HL-60 (cell line): ENCODE measurements around the gene SH3GL2.

Experiments used
- DNase-seq, 2 experiments: peaks; one replicate each; pipeline ENCODE4 v3.0.0-alpha.2; 2010 to 2020; ENCODE audit warnings: low read depth in 1 of 2, low spot score in 1 of 2
- H3K27ac ChIP-seq: fragments of 250-450 bp; sonication (Bioruptor Pico); replicated peaks from 2 replicates; pipeline ENCODE4 v1.5.1; 2020; ENCODE audit warnings: mild to moderate bottlenecking, moderate library complexity
- H3K27me3 ChIP-seq: fragments of 250-450 bp; sonication (Bioruptor Pico); 2 replicates; pipeline ENCODE4 v1.5.1; 2021; ENCODE audit warnings: mild to moderate bottlenecking, moderate library complexity; ENCODE audit not compliant: insufficient read depth, poor library complexity, severe bottlenecking
- H3K4me3 ChIP-seq: replicated peaks from 2 replicates; pipeline ENCODE4 v1.5.1; 2011; ENCODE audit warnings: mild to moderate bottlenecking, control low read depth, low read length; ENCODE audit not compliant: insufficient read depth
- GABPA ChIP-seq: IDR thresholded peaks from 2 replicates; pipeline ENCODE4 v1.6.1; 2012; ENCODE audit warnings: low read depth
- POLR2AphosphoS5 ChIP-seq: IDR thresholded peaks from 2 replicates; pipeline ENCODE4 v1.6.1; 2012; ENCODE audit warnings: low read depth
- REST ChIP-seq: IDR thresholded peaks from 2 replicates; pipeline ENCODE4 v1.6.1; 2012; ENCODE audit warnings: low read depth; ENCODE audit not compliant: insufficient replicate concordance
- SPI1 ChIP-seq: IDR thresholded peaks from 2 replicates; pipeline ENCODE4 v1.6.1; 2012; ENCODE audit warnings: low read depth, mild to moderate bottlenecking, borderline replicate concordance
- TF ChIP-seq, protein P1 (sequence below): IDR thresholded peaks from one replicate; pipeline ENCODE4 v1.5.1; 2011; ENCODE audit warnings: low read length, control low read depth, inconsistent platforms; ENCODE audit not compliant: insufficient read depth

The SH3GL2 gene

DNA sequence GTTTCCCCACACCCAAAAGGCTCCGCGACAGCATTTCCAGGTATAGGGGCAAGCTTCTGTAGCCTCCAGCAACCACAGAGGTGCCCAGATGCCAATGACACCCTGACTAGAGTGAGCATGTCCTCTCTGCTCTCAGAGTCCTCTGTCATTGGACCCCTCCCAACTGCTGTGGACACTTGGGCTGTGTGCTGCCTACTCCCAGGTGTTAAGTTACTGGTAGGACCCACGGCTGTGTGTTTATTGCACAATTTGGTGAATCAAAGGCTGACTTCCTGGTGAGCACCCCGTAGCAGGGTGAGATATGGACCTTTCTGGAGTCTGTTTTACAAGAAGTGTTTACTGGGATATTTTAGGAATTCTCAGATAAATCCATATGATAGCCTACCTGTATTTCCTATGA lies 36.0 kb downstream of the SH3GL2 start:
- no peak overlapping the region for H3K4me3 ChIP-seq
- H3K27me3 ChIP-seq: no peaks in the 10 kb centered on the region
- H3K27ac ChIP-seq: no peak overlapping the region
- DNase-seq: no peak
- no peak for TF ChIP-seq REST

DNA sequence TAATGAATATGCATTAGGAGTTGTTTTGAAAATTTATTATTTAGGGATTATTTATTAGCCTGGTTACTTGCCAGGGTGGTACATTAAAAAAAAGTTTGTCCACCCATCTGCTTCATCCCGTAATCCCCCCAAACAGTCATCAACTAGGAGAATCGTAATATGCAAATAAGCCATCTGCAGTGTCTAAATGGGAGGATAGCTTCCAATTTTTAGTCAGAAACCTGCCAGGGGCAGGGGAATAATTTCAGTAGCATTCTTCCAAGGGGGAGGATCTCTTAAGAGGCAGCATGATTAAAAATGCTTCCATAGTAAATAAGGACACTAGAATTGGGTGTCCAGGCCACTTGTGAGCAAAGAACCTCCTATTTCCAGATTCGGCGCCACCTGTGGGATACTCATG lies 43.3 kb downstream of the SH3GL2 start:
- Histone ChIP-seq H3K4me3 (no peak overlapping the region), H3K27ac (no peak overlapping the region), H3K27me3 (no peaks in the 10 kb centered on the region)
- no peak for DNase-seq
- TF ChIP-seq, protein P1, sequence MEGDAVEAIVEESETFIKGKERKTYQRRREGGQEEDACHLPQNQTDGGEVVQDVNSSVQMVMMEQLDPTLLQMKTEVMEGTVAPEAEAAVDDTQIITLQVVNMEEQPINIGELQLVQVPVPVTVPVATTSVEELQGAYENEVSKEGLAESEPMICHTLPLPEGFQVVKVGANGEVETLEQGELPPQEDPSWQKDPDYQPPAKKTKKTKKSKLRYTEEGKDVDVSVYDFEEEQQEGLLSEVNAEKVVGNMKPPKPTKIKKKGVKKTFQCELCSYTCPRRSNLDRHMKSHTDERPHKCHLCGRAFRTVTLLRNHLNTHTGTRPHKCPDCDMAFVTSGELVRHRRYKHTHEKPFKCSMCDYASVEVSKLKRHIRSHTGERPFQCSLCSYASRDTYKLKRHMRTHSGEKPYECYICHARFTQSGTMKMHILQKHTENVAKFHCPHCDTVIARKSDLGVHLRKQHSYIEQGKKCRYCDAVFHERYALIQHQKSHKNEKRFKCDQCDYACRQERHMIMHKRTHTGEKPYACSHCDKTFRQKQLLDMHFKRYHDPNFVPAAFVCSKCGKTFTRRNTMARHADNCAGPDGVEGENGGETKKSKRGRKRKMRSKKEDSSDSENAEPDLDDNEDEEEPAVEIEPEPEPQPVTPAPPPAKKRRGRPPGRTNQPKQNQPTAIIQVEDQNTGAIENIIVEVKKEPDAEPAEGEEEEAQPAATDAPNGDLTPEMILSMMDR: no peak
- TF ChIP-seq REST (no peak), POLR2AphosphoS5 (no peak), SPI1 (no peak), GABPA (no peak)

- Histone ChIP-seq H3K27ac (no peak overlapping the region), H3K4me3 (no peak overlapping the region), H3K27me3 (no peaks in the 10 kb centered on the region)
- TF ChIP-seq GABPA: no peak
- TF ChIP-seq SPI1: peak; percentile 33; the same call in 1 of the 2 replicates
- TF ChIP-seq, protein P1: no peak
- DNase-seq: no peak
Measured at GRCh38 chr9:17622749-17623148, 43.9 kb downstream of the SH3GL2 start.

DNA sequence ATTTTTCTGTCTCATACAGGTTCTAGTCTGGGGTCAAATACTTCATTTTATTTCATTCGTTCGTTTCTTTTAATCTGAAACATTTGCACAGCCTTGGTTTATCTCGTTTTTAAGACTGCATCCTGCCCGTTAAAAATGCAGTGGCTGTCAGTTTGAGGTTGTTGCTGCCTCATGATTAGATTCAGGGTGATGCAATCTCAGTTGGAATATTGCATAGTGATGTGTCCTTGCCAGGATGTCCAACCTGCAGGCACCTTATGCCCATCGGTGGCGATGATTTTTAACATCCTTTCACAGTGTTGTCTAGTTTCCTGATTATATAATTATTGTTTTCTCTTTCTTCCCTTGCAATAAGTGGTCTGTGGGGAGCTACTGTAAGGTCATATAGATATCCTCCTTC lies 45.1 kb downstream of the SH3GL2 start:
- Histone ChIP-seq H3K4me3 (no peak overlapping the region), H3K27ac (no peak overlapping the region), H3K27me3 (no peaks in the 10 kb centered on the region)
- no peak for DNase-seq
- no peak for TF ChIP-seq SPI1
- TF ChIP-seq REST: no peak
- TF ChIP-seq POLR2AphosphoS5: no peak
- TF ChIP-seq, protein P1: no peak
- TF ChIP-seq GABPA: no peak
